ENCODE data around the gene KIRREL3. TPM values are rescaled to one million over a fixed set of nuclear protein-coding genes. Genes with fewer than 3 reads are reported as not detected.

Gene KIRREL3
- total and polyA plus RNA-seq, 9 of the 15 experiments (the other 6 are each of a cell fraction or from before 2014, with no cell fraction given), result 0.04 to 0.10 TPM; not detected in 7

DNA sequence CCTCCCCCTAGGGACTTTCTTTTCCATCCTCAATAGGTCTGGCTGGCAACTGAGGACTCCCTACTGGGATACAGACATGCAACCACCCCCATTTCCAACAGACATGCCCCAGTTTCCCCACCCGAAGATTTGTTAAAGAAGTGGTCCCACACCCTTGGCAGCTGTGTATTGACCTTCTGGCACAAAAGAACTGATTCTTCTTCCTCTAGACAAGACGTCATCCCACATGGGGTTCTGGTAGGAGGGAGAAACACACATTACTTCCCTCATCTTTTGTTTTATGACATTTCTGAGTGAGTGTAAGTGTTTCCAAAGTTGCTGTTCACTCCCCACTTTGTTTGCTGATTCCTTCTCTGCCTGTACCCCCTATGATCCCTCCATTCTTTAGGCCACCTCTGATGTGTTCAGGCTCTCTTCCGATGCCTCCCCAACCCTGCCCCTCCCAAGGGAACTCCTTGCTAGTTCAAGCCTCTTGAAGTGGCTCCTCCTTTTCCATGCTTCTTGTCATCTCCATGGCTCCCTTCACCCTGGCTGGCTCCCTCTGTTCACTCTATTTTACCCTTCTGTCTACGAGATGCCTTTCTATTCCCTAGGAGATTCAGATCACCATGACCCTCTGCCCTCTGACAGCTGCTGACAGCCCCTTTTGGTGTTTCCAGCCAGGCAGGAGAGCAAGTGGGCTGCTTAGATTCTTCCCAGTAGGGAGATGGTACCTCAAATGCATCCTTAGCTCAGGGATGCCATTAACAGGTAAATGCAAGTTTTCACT is 4.3 kb downstream of the KIRREL3 start (continued):
- no peak for TF ChIP-seq MIER1 (IDR thresholded peaks at IDR 0.05; ENCODE audit: low read depth)
- no peak for TF ChIP-seq HEY1 (CRISPR knock-in tag; IDR thresholded peaks at IDR 0.05; ENCODE audit: borderline replicate concordance)
- no peak for TF ChIP-seq CAMTA2 (CRISPR knock-in tag; conservative IDR thresholded peaks at IDR 0.05)
- TF ChIP-seq, protein P1, sequence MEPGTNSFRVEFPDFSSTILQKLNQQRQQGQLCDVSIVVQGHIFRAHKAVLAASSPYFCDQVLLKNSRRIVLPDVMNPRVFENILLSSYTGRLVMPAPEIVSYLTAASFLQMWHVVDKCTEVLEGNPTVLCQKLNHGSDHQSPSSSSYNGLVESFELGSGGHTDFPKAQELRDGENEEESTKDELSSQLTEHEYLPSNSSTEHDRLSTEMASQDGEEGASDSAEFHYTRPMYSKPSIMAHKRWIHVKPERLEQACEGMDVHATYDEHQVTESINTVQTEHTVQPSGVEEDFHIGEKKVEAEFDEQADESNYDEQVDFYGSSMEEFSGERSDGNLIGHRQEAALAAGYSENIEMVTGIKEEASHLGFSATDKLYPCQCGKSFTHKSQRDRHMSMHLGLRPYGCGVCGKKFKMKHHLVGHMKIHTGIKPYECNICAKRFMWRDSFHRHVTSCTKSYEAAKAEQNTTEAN (CRISPR knock-in tag; IDR thresholded peaks at IDR 0.05), result no peak
- no peak for TF ChIP-seq ZBTB7A (IDR thresholded peaks at IDR 0.05; ENCODE audit: borderline replicate concordance, control insufficient read depth, low read depth, low read length)
- TF ChIP-seq PHB (CRISPR knock-in tag; IDR thresholded peaks at IDR 0.05), result no peak
- TF ChIP-seq, protein P2, sequence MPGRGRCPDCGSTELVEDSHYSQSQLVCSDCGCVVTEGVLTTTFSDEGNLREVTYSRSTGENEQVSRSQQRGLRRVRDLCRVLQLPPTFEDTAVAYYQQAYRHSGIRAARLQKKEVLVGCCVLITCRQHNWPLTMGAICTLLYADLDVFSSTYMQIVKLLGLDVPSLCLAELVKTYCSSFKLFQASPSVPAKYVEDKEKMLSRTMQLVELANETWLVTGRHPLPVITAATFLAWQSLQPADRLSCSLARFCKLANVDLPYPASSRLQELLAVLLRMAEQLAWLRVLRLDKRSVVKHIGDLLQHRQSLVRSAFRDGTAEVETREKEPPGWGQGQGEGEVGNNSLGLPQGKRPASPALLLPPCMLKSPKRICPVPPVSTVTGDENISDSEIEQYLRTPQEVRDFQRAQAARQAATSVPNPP (IDR thresholded peaks at IDR 0.05; ENCODE audit: borderline replicate concordance, insufficient read depth, insufficient read length), result no peak
- no peak for TF ChIP-seq KLF16 (IDR thresholded peaks at IDR 0.05)
- TF ChIP-seq, protein P3, sequence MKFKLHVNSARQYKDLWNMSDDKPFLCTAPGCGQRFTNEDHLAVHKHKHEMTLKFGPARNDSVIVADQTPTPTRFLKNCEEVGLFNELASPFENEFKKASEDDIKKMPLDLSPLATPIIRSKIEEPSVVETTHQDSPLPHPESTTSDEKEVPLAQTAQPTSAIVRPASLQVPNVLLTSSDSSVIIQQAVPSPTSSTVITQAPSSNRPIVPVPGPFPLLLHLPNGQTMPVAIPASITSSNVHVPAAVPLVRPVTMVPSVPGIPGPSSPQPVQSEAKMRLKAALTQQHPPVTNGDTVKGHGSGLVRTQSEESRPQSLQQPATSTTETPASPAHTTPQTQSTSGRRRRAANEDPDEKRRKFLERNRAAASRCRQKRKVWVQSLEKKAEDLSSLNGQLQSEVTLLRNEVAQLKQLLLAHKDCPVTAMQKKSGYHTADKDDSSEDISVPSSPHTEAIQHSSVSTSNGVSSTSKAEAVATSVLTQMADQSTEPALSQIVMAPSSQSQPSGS (CRISPR knock-in tag; IDR thresholded peaks at IDR 0.05), result no peak

Measured in K562 (cell line).